SK-N-MC (cell line): ENCODE measurements around the gene C1RL.
A peak's percentile ranks its signal among the peaks of the same experiment; 100 is the strongest.

Experiments
- DNase-seq: peaks from one replicate; pipeline ENCODE4 v3.0.0-alpha.2; 2011; ENCODE audit warnings: low read depth, low spot score
- H3K27ac ChIP-seq: fragments of 200-600 bp; sonication (generic); 2 replicates; pipeline ENCODE4 v1.5.1; 2016; ENCODE audit warnings: mixed run types
- H3K36me3 ChIP-seq: fragments of 200-600 bp; sonication (generic); 2 replicates; pipeline ENCODE4 v1.6.1; 2017; ENCODE audit warnings: antibody characterized with exemption, low read length, mixed read lengths; ENCODE audit not compliant: insufficient read depth
- H3K4me3 ChIP-seq: fragments of 200-600 bp; sonication (generic); 2 replicates; pipeline ENCODE4 v1.5.1; 2016
- H3K9ac ChIP-seq: fragments of 200-600 bp; sonication (generic); 2 replicates; pipeline ENCODE4 v1.8.0; 2017; ENCODE audit warnings: mixed run types, mixed read lengths; ENCODE audit not compliant: insufficient read length
- H3K9me3 ChIP-seq: fragments of 200-600 bp; sonication (generic); 2 replicates; pipeline ENCODE4 v1.6.1; 2017; ENCODE audit warnings: low read depth, mild to moderate bottlenecking, antibody characterized with exemption, low read length, moderate library complexity, mixed read lengths
- EZH2 ChIP-seq: fragments of 200-600 bp; sonication (generic); IDR thresholded peaks from one replicate; pipeline ENCODE4 v1.6.1; 2017; ENCODE audit warnings: antibody characterized with exemption
- FOXP2 ChIP-seq: optimal IDR thresholded peaks from 2 replicates; pipeline ENCODE3; 2011; ENCODE audit warnings: mild to moderate bottlenecking, moderate library complexity; ENCODE audit not compliant: insufficient read depth; ENCODE audit errors: extremely low read length, control extremely low read depth
- POLR2AphosphoS5 ChIP-seq: IDR thresholded peaks from 2 replicates; pipeline ENCODE4 v1.6.1; 2012; ENCODE audit warnings: mild to moderate bottlenecking, low read depth, low read length, borderline replicate concordance

C1RL gene

GRCh38 chr12:7130701-7131501 lies 21.9 kb upstream of the C1RL start:
- no peaks in the 10 kb centered on the region for H3K9me3 ChIP-seq
- no peak for DNase-seq
- peak overlapping the region; percentile 77 for H3K9ac ChIP-seq
- TF ChIP-seq POLR2AphosphoS5 (no peak), FOXP2 (no peak), EZH2 (no peak)
- H3K4me3 ChIP-seq: peak overlapping the region; percentile 81
- no peak overlapping the region for H3K27ac ChIP-seq
- no peaks in the 10 kb centered on the region for H3K36me3 ChIP-seq

- TF ChIP-seq EZH2 (no peak), FOXP2 (no peak)
- Histone ChIP-seq H3K36me3 (no peaks in the 10 kb centered on the region), H3K9me3 (no peaks in the 10 kb centered on the region), H3K4me3 (peak within 1 kb of the TSS; percentile 81), H3K27ac (no peak within 1 kb of the TSS), H3K9ac (peak within 1 kb of the TSS; percentile 77)
- no peak for DNase-seq
These were observed 21.1 kb upstream of the C1RL start, which contains the start of gene CLSTN3 for GRCh38 chr12:7129872-7130691. TSS of gene CLSTN3 (plus strand) at chr12:7130371. CDS start at chr12:7130649, 278 bp downstream.

- Histone ChIP-seq H3K36me3 (no peaks in the 10 kb centered on the region), H3K4me3 (peak overlapping the region; percentile 81), H3K27ac (no peak overlapping the region), H3K9ac (peak overlapping the region; percentile 24), H3K9me3 (no peaks in the 10 kb centered on the region)
- TF ChIP-seq POLR2AphosphoS5: no peak
- TF ChIP-seq FOXP2: no peak
- TF ChIP-seq EZH2: no peak
- DNase-seq: no peak
These were observed 20.4 kb upstream of the C1RL start for GRCh38 chr12:7129287-7129871.

- Histone ChIP-seq H3K9me3 (no peaks in the 10 kb centered on the region), H3K9ac (peak within 1 kb of the TSS; percentile 24), H3K27ac (no peak within 1 kb of the TSS), H3K4me3 (peak within 1 kb of the TSS; percentile 81), H3K36me3 (no peaks in the 10 kb centered on the region)
- TF ChIP-seq POLR2AphosphoS5 (no peak), EZH2 (no peak), FOXP2 (no peak)
- DNase-seq: no peak
These were observed 19.8 kb upstream of the C1RL start, which contains the start of gene RBP5 for GRCh38 chr12:7128681-7129286. TSS of gene RBP5 (minus strand) at chr12:7128889. CDS start at chr12:7128775, 114 bp downstream.

GRCh38 chr12:7127916-7128626 lies 19.1 kb upstream of the C1RL start:
- Histone ChIP-seq H3K27ac (no peak overlapping the region), H3K9ac (no peak overlapping the region), H3K36me3 (no peaks in the 10 kb centered on the region), H3K9me3 (no peaks in the 10 kb centered on the region), H3K4me3 (no peak overlapping the region)
- DNase-seq: no peak
- no peak for TF ChIP-seq EZH2
- TF ChIP-seq POLR2AphosphoS5: no peak
- no peak for TF ChIP-seq FOXP2

- Histone ChIP-seq H3K36me3 (no peaks in the 10 kb centered on the region), H3K9ac (no peak overlapping the region), H3K4me3 (no peak overlapping the region), H3K9me3 (no peaks in the 10 kb centered on the region), H3K27ac (no peak overlapping the region)
- no peak for DNase-seq
- TF ChIP-seq POLR2AphosphoS5: no peak
- TF ChIP-seq EZH2: no peak
- TF ChIP-seq FOXP2: no peak
These were observed 16.7 kb upstream of the C1RL start for GRCh38 chr12:7125632-7126227.

GRCh38 chr12:7123806-7124522 lies 14.9 kb upstream of the C1RL start:
- no peak overlapping the region for H3K27ac ChIP-seq
- H3K9ac ChIP-seq: no peak overlapping the region
- no peaks in the 10 kb centered on the region for H3K36me3 ChIP-seq
- TF ChIP-seq FOXP2: no peak
- TF ChIP-seq POLR2AphosphoS5: no peak
- no peak for TF ChIP-seq EZH2
- no peaks in the 10 kb centered on the region for H3K9me3 ChIP-seq
- no peak for DNase-seq
- no peak overlapping the region for H3K4me3 ChIP-seq
